HG03520 (cell line): ENCODE data around the gene TMEM82.

Experiments used
- ATAC-seq: cut with Tn5 transposase; IDR thresholded peaks from one replicate; pipeline ENCODE4 v1.9.1; 2021; ENCODE audit warnings: mild to moderate bottlenecking, moderate library complexity; ENCODE audit not compliant: unreplicated experiment

The TMEM82 gene

GRCh38 chr1:15719381-15720120 is 22.7 kb upstream of the TMEM82 start:
- ATAC-seq: no peak

GRCh38 chr1:15720861-15721260 is 21.4 kb upstream of the TMEM82 start:
- no peak for ATAC-seq

- no peak for ATAC-seq
Observed at GRCh38 chr1:15722411-15722810, 19.9 kb upstream of the TMEM82 start.

- no peak for ATAC-seq
Observed at GRCh38 chr1:15722836-15723532, 19.3 kb upstream of the TMEM82 start.

- no peak for ATAC-seq
Observed at GRCh38 chr1:15723631-15724246, 18.6 kb upstream of the TMEM82 start.

GRCh38 chr1:15724949-15725880 is 17.1 kb upstream of the TMEM82 start:
- ATAC-seq: no peak

GRCh38 chr1:15726508-15726907 is 15.8 kb upstream of the TMEM82 start:
- no peak for ATAC-seq

GRCh38 chr1:15727021-15727420 is 15.3 kb upstream of the TMEM82 start:
- no peak for ATAC-seq

- no peak for ATAC-seq
Observed at GRCh38 chr1:15727424-15727823, 14.9 kb upstream of the TMEM82 start.

GRCh38 chr1:15727866-15728534 is 14.3 kb upstream of the TMEM82 start:
- no peak for ATAC-seq

- no peak for ATAC-seq
Observed at GRCh38 chr1:15728937-15729657, 13.2 kb upstream of the TMEM82 start.

- no peak for ATAC-seq
Observed at GRCh38 chr1:15730423-15730822, 11.9 kb upstream of the TMEM82 start.

- ATAC-seq: no peak
Observed at GRCh38 chr1:15730936-15731335, 11.4 kb upstream of the TMEM82 start.

GRCh38 chr1:15731735-15732685 is 10.3 kb upstream of the TMEM82 start:
- ATAC-seq: no peak

- no peak for ATAC-seq
Observed at GRCh38 chr1:15732686-15733081, 9.6 kb upstream of the TMEM82 start.

- ATAC-seq: no peak
Observed at GRCh38 chr1:15733218-15733725, 9.0 kb upstream of the TMEM82 start.

- no peak for ATAC-seq
Observed at GRCh38 chr1:15733726-15734226, 8.5 kb upstream of the TMEM82 start.

GRCh38 chr1:15734296-15734695 is 8.0 kb upstream of the TMEM82 start:
- ATAC-seq: no peak
